CD4-positive, alpha-beta T cell treated with Interleukin-21 for 1 hour (primary cell): ENCODE results near the gene RELCH.

Experiments used
- DNase-seq: peaks from one replicate; pipeline ENCODE4 v3.0.0-alpha.2; 2020

RELCH gene

DNA sequence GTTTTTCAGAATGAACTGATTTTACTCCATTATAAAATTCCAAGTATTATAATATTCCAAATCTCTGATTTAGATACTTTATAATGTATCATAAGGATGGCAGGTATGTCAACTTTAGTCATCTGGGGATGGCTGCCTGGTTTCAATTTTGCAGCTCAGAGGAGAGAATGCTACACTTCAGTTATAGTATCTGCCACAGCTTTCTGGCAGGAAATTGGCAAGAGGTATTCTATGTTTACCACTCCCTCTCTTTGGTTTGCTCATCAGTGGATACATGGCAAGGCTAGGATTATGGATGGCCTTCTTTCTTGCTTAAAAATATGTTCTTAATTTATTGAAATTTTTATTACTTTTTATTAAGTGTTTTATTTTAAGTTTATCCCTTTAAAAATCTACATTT, 71.0 kb downstream of the RELCH start:
- no peak for DNase-seq

DNA sequence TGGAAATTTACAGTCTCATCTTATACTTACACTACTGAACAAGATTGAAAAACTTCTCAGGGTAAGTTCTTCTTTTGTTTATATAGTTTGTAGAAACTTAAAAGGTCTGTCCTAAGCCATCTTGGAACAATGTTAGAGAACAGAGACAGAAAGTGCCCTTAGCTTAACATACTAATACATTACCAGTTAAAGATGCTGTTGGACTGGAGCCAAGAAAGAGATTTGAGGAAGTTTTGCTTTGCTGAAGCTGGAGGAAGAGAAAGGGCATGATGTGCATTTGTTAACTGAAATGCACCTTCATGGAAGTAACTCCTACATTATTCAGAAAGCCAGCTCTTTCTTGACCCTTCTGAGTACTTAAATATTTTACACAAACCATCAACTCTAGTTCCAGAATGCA, 71.6 kb downstream of the RELCH start:
- DNase-seq, result no peak

DNA sequence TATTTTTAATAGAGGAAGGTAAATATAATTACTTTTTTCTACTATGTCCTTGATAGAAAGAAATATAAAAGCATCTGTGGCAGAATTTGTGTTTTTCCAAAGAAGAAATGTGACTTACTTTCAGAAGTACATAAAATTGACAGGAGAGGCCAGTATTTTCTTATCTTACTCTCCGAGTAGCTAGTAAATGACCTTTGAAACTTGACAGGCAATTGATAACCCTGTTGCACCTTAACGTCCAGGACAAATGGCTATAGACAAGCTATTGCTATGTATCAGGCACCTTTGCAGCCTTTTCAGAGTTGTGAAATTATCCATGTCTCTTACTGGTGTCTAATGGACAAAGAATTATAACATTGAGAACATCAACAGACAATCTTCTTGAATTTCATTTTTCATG, 75.0 kb downstream of the RELCH start:
- DNase-seq, result no peak

DNA sequence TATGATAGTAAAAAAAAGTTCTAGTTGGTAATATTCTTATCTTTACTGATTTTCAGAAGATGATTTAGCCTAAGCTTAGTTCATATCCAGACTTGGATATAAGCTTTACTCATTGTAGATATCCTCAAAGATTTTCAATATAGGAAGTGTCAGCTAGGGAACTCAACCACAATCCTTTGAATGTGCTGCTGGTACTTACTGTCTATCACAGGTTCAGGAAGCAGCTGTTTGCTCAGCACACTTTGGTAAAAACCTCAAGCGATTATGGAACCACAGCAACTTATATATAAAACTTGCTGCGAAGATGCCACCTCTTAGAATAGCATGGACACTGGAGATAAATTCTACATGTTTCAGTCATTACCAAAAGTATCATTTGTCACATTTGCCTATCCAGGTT, 77.9 kb downstream of the RELCH start:
- DNase-seq, result no peak

DNA sequence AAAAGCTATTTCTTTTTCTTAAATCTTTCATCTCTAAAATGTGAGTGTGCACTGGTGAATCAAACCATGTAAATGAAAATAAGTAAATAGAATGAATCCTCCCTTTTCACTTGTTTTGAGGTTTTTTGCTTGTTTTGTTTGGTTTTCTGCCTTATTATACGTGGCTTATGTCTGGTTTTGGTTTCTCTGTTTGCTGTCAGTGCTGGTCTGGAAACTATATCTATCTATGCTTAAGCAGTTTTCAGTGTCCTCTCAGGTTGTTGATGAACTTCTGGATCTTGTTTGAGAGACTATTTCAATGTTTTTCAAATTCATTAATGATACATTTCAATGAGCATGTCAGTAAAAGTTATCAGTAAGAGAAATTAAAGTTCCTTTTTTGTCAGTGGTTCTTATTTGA, 90.0 kb downstream of the RELCH start:
- DNase-seq, result no peak

DNA sequence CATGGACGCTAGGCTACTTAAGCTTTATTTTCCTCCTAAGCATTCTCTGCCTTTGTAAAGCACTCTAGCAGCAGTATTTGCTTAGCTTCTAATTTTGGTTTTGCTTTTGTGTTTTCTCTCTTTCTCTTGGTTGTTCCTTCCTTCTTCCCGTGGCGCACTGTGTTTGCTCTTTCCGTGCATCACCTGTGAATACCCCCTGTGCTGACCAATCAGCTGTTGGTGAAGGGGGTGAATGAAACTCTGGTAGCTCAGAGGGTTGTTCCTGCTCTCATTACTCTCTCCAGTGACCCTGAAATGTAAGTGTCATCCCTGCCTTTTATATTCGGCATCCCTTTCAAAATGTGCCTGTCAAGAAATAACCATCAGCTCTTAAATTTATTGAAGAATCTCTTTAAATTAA, 92.5 kb downstream of the RELCH start:
- DNase-seq, result no peak

DNA sequence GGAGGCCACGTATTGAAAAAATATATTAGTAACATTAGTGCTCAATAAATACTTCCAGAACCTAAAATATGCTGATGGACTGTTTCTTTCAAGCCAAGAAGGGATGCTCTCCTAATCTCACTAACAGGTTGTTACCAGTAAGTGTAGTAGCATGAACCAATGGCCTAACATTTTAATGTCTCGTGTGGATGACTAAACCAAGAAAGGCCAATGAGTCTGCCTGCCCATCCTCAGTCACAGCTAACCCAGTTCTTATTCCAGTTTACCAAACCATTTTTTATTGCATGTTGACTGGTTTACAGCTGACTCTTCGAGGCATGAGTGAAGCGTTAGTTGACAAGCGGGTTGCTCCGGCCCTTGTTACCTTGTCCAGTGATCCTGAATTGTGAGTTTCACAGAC, 93.0 kb downstream of the RELCH start:
- no peak for DNase-seq

DNA sequence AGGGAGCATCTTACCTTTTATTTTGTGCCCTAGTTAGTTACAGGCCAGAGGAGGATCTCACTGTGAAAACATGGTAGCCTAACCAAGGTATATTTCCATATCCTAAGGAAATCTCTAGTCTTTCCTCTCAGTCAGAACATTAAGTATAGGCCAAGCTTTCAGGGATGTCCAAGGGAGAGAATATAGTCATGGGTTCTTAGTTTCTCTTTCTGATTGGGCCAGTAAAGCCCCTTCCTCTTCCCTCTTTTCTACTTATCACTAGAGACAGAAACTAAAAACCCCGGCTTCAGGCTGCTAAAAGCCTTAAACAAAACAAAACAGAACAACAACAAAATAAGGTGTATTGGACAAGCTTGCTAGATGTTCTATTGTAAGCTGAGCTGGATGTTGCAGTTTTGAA, 93.7 kb downstream of the RELCH start:
- no peak for DNase-seq

DNA sequence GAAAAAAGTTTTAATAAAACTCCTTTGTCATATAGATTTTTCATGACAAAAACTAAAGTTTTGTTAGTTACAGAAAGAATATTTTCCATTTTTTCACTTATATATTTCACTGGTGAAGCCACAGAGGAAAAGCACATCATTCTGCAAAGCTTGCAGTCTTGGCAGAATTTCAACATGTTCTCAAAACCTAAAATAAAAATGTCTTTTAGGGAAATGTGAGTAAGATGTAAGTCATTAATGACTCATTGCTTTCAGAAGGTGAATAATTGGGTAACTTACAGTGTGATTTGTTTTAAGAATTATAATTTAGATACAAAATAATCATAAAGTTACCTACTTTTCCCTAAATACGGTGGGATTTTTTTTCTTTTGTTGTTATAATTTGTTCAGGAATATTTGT, 94.6 kb downstream of the RELCH start:
- no peak for DNase-seq

DNA sequence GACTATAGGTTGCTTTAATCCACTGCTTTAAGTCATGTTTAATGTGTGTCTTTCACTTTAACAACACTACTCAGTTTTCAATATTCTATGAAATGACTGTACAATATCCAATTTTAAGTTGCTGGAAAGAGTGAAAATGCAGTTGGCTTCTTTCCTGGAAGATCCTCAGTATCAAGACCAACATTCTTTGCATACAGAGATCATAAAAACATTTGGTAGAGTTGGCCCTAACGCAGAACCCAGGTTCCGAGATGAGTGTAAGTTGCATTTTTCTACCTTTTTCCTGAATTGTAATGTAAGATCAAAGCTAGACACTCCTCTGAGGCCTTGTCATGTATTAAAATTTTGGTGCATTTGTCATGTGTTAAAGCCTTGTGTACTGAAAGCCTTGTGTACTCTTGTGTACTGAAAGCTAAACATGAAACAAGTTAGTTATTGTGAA, 95.2 kb downstream of the RELCH start:
- no peak for DNase-seq

DNA sequence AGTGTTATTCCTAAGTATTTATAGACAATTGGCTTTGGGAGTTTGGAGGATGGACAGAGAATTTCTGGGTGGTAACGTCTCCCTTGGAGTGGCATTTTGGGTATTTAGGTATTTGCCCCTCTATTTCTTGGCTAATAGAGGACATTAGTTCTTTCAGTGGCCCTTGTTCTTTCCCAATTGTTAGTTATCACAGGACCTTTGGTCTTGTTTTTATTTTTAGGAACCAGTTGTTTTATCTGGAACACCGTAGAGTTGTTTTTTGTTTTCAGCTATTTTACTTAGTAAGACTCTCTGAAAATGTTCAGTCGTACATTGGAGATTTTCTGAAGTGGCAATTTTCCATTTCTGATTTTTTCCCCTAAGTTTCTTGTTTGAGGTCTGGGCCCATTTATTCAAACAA, 97.6 kb downstream of the RELCH start:
- no peak for DNase-seq

DNA sequence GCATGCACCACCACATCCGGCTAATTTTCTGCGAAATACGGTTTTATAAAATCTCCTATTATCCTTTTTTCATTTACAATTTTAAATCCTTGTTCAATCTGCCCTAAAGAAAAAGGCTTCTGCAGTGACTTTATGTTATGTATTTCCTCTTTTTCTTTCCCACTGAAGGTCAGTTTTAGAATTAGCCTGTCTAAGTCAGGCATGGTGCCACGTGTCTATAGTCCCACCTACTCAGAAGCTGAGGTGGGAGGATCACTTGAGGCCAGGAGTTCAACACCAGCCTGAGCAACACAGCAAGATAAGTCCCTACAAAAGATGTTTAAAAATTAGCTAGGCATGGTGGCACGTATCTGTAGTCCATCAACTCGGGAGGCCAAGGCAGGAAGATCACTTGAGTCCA, 98.2 kb downstream of the RELCH start:
- DNase-seq, result no peak

DNA sequence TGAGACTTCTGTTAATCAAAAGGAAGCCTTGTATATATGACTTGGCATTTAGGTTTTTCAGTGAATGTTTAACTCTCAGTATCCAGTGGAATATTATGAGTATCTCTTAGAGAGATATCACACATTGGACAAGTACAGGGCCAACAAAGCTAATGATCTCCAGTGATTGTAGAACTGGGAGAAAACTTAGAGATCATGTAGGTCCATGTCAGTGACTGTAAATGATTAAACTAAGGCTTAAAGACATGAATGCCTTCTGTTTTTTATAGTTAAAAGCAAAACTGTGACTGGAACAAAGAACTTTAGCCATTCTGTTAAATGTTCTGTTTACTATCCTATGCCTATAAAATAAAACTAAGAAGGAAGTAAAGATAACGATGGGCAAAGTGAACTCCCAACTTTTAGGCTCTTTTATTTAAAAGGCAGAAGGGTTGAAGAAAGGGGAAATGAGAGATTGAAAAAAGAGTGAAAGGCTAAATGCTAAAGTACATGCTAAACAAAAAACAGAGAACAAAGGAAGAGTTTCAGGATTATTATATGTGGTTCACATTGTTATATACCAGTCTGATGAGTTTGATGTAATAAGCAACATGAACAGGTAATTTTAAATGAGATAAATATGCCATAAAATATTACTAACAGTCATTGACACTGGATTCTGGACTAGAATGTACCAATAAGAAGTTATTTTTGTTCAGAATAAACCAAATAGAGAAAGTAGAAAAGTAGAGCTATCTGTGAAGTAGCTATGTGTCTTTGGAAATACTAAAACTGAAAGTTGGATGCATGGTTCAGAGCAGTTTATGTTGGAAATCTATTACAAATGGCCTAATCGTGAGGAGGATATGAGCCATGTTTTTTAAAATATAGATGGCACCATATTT, 101.0 kb downstream of the RELCH start:
- no peak for DNase-seq

DNA sequence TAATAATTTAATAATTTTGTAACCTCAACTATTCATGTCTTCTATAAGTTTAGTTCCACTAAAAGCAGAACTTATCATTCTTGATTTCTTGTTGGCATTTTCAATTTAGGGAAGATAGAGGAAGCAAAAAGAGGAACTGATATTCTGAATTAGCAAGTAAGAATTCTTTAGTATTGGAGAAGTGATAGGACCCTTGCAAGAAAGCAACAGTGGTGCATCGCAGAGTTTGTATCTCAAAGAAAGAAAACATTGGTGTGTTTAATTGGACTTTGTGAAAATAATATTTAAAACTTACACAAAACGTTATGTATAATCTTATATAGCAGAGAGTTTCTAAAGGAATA, 101.6 kb downstream of the RELCH start:
- DNase-seq, result no peak

DNA sequence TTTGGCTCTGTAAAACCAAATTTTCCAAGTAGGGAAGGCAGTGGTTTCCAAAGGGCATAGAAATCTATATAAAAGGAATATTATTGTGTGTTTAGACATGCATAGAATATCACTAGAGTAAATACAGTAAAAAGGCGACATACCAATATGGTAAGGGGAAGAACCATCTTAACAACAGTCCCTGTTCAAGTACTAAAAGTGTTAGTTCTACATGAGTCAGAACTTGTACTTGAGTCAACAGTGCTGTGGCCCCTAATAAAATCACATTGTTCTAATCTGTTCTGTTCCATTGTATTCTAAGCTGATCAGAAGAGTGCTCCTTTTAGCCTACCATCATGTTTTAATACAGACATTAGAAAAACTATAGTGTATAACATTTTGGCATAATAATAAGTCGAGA, 102.0 kb downstream of the RELCH start:
- DNase-seq, result no peak

DNA sequence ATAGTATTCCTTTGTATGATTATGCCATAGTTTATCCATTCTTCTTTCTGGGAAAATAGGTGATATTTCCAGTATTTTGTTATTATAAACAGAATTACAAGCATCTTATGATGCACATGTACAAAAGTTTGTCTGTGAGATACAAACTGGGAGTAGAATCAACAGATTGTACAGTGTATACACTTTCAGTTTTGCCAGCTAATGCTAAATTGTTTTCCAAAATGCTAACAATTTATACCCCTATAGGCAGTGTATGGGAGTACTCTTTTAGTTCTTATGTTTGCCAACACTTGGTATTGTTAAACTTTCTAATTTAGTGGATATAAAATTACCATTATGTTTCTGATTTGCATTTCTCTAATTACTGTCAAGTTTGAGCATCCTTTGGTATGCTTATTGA, 107.0 kb downstream of the RELCH start:
- DNase-seq, result no peak

DNA sequence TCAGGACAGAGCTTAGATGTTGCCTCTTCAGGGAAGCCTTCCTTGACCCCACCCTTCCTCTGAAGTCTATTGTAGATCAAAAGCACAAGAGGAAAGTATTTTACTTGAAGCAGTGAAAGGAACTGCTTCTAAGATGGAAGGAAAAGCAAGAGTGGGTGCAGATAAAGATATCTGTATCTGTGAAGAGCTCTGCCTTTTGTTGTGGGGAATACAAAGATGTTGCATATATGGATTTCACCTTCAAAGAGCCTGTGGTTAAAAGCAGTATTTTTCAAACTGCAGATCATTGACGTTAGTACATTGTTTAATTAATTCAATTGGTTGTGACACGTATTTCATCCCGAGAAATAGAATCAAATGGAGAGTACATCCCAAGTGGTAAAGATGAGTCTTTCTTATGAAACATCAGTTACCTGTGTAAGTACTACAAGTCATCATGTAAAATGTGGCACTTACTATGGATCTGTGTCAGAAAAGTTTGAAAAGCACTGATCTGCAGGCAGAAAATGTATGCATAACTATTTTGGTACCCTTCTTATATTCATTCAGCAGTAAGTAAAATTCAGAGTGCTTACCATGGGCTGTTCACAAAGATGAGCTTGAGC, 113.4 kb downstream of the RELCH start:
- DNase-seq, result no peak

DNA sequence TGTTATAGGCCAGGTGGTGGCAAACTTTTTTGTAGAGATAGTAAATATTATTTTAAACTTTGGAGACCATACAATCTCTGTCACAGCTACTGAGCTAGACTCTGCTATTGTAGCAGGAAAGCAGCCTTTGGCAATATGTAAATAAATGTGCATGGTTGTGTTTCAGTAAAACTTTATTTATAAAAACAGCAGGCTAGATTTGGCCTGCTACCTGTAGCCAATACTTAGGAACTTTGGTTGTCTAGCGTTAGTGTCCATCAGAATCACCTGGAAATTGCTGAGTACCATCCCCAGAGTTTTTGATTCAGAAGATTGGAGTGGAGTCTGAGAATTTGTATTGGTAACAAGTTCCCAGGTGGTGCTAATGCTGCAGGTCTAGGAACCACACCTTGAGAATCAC, 114.3 kb downstream of the RELCH start:
- DNase-seq, result no peak

DNA sequence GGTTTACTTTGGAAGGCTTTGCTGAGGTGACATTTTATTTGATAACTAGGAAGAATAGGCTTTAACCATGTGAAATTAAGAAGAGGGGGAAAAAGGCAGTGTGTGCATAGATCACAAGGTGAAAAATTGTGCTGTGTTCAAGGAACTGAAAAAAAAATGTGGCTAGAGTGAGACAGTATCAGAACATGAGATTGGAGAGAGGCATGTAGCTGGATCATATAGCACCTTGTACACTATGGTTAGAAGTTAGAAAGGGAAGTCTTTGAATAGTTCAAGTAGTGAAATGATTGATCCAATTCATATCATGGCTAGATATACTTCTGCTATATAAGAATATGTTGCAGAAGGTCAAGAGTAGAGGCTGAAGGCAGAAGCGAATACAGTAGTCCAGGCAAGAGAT, 125.8 kb downstream of the RELCH start:
- no peak for DNase-seq

DNA sequence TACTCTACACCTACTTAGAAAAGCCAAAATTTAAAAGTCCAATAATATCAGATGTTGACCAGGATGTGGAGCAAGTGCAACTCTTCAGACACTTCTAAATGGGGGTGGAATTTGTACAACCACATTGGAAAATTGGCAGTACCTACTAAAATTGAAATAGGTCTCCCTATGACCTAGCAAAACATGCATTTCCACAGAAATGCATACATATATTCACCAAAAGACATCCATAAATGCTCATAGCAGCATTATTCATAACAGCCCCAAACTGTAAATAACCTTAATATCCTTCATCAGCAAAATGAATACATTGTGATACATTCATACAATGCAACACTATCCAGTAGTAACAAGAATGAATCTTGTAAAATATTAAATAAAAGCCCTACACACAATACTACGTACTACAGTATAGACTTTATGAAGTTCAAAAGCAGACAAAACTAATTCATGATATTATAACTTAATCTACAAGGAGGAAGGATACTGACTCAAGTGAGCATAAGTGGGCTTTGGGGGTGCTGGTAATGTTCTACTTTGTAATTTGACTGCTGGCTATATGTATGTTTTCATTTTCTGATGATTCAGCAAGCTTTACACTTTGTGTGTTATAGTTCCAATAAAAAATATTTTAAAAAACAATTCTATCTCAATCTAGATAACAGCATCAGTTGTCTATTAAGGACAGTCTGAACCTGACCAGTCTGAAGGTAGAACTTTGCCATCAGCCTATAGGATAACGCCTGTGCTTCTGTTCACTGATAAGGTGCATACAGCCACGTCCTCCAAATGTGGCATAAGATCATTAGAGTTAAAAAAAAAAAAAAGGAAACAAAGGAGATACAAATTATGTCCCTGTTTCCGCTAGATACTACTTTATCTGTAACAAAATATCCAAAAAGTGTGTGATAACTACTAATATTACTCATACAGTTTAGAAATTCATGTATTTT, 131.4 kb downstream of the RELCH start:
- DNase-seq, result no peak

DNA sequence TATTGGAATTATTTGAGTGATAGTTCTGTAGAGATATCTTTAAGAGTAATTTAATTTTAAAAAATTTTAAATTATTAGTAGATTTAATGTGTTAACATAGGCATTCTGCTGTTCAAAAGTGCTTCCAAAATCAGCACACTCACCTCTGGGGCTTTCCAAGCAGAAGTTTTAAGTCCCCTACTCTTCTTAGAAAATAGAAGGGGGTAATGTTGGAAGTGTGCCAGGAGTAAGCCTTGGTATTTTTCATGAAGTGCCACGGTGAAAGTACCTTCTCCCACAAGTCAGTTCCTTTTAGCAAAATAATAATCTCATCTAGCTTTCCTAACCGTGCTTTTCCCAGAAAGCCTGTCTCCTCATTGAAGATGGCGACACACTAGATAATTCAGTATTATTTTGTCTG, 134.1 kb downstream of the RELCH start:
- no peak for DNase-seq

DNA sequence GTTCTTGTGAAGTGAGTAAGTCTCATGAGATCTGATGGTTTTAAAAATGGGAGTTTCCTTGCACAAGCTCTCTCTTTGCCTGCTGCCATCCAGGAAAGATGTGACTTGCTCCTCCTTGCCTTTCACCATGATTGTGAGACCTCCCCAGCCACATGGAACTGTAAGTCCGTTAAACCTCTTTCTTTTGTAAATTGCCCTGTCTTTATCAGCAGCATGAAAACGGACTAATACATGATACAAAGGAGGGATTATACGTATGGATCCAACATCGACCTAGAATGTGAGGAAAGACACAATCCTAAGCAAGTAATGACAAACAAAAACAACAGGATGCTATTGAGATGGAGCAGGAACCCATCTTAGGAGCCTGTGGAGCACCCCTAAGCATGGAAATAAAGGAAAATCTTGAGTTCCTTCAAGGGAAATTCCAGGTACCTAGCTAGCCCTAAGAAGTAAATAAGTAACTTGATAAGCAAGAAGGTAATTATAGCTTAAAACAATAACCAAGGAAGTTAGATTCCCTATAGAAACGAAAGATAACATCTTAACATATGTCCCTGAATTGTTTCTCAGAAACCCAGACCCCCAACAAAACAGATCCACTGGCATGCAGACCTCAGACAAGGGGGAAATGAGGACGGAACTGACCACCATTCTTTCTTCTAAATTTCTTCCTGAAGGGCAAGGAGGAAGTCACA, 136.6 kb downstream of the RELCH start:
- DNase-seq, result no peak

DNA sequence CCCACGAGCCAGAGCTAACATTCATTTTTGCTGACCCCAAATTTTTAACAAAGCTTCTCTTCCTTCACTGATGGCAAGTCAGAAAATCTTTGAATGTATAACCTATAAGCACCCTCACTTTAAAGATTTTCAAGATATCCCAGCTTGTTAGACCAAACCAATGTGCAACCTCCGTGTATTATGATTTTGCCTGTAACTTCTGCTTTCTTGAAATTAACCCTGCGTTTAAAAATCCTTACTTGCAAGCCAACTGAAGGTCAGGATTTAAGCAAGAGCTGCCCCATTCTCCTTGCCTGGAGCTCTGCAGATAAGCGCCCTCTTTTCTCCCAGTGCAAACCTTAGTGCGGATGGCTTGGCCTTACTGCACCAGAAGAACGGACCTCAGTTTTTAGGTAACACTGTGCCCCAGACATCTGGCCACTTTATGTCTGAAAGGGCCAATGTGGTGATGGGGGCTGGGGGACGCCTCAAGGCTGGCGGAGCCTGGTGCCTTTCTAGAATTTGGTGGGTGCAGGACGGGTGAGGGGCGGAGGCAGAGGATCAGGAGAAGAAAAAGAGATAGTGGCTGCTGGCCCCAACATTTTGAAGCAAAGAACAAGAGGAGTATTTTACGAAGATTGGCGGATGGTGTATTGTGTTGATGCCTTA, 137.2 kb downstream of the RELCH start:
- DNase-seq, result no peak
